Measurements from ENCODE around the gene VNN1.

The VNN1 gene

DNA sequence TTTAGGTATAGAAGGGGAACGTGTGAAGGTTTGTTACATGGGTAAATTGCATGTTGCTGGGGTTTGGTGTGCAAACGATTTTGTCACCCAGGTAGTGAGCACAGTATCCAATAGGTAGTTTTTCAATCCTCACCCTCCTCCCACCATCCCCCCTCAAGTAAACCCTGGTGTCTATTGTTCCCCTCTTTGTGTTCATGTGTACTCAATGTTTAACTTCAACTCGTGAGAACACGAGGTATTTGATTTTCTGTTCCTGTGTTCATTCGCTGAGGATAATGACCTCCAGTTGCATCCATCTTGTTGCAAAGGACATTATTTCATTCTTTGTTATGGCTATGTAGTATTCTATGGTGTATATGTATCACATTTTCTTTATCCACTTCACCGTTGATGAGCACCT, 11.6 kb upstream of the VNN1 start:
- no peak for ATAC-seq

GRCh38 chr6:132719736-132720448, 6.0 kb upstream of the VNN1 start:
- no peak for ATAC-seq

More for the DNA sequence above, 11.6 kb upstream of the VNN1 start:
- no peak for TF ChIP-seq ZC3H10 (CRISPR knock-in tag; IDR thresholded peaks at IDR 0.05)
- TF ChIP-seq TCF4 (CRISPR knock-in tag; IDR thresholded peaks at IDR 0.05; ENCODE audit: borderline replicate concordance), result no peak
- TF ChIP-seq CSDC2 (CRISPR knock-in tag; IDR thresholded peaks at IDR 0.05), result no peak
- no peak for TF ChIP-seq ZFP3 (CRISPR knock-in tag; IDR thresholded peaks at IDR 0.05)

GRCh38 chr6:132715881-132716637, 2.2 kb upstream of the VNN1 start:
- TF ChIP-seq, protein P1, sequence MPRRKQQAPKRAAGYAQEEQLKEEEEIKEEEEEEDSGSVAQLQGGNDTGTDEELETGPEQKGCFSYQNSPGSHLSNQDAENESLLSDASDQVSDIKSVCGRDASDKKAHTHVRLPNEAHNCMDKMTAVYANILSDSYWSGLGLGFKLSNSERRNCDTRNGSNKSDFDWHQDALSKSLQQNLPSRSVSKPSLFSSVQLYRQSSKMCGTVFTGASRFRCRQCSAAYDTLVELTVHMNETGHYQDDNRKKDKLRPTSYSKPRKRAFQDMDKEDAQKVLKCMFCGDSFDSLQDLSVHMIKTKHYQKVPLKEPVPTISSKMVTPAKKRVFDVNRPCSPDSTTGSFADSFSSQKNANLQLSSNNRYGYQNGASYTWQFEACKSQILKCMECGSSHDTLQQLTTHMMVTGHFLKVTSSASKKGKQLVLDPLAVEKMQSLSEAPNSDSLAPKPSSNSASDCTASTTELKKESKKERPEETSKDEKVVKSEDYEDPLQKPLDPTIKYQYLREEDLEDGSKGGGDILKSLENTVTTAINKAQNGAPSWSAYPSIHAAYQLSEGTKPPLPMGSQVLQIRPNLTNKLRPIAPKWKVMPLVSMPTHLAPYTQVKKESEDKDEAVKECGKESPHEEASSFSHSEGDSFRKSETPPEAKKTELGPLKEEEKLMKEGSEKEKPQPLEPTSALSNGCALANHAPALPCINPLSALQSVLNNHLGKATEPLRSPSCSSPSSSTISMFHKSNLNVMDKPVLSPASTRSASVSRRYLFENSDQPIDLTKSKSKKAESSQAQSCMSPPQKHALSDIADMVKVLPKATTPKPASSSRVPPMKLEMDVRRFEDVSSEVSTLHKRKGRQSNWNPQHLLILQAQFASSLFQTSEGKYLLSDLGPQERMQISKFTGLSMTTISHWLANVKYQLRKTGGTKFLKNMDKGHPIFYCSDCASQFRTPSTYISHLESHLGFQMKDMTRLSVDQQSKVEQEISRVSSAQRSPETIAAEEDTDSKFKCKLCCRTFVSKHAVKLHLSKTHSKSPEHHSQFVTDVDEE (CRISPR knock-in tag; IDR thresholded peaks at IDR 0.05), result no peak
- no peak for TF ChIP-seq PPARA (CRISPR knock-in tag; IDR thresholded peaks at IDR 0.05; ENCODE audit: borderline replicate concordance)
- TF ChIP-seq GLIS3 (CRISPR knock-in tag; IDR thresholded peaks at IDR 0.05), result no peak
- TF ChIP-seq ZNF70 (CRISPR knock-in tag; IDR thresholded peaks at IDR 0.05), result no peak
- no peak for TF ChIP-seq CREB5 (CRISPR knock-in tag; IDR thresholded peaks at IDR 0.05; ENCODE audit: low read depth)
- TF ChIP-seq, protein P2, sequence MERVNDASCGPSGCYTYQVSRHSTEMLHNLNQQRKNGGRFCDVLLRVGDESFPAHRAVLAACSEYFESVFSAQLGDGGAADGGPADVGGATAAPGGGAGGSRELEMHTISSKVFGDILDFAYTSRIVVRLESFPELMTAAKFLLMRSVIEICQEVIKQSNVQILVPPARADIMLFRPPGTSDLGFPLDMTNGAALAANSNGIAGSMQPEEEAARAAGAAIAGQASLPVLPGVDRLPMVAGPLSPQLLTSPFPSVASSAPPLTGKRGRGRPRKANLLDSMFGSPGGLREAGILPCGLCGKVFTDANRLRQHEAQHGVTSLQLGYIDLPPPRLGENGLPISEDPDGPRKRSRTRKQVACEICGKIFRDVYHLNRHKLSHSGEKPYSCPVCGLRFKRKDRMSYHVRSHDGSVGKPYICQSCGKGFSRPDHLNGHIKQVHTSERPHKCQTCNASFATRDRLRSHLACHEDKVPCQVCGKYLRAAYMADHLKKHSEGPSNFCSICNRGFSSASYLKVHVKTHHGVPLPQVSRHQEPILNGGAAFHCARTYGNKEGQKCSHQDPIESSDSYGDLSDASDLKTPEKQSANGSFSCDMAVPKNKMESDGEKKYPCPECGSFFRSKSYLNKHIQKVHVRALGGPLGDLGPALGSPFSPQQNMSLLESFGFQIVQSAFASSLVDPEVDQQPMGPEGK (CRISPR knock-in tag; IDR thresholded peaks at IDR 0.05; ENCODE audit: borderline replicate concordance), result no peak
- TF ChIP-seq ZNF8 (CRISPR knock-in tag; IDR thresholded peaks at IDR 0.05), result no peak
- TF ChIP-seq TCF4 (CRISPR knock-in tag; IDR thresholded peaks at IDR 0.05; ENCODE audit: borderline replicate concordance), result no peak
- no peak for TF ChIP-seq RARB (CRISPR knock-in tag; IDR thresholded peaks at IDR 0.05)
- TF ChIP-seq ARNTL (CRISPR knock-in tag; IDR thresholded peaks at IDR 0.05; ENCODE audit: borderline replicate concordance, low read depth), result no peak
- no peak for TF ChIP-seq OSR1 (CRISPR knock-in tag; IDR thresholded peaks at IDR 0.05)
- TF ChIP-seq ZC3H10 (CRISPR knock-in tag; IDR thresholded peaks at IDR 0.05), result no peak
- TF ChIP-seq CSDC2 (CRISPR knock-in tag; IDR thresholded peaks at IDR 0.05), result no peak
- no peak for TF ChIP-seq ZNF565 (CRISPR knock-in tag; conservative IDR thresholded peaks at IDR 0.05; ENCODE audit: low read depth)
- TF ChIP-seq ZFP30 (CRISPR knock-in tag; IDR thresholded peaks at IDR 0.05), result no peak
- ATAC-seq, result no peak

More at GRCh38 chr6:132719736-132720448, 6.0 kb upstream of the VNN1 start:
- TF ChIP-seq ZC3H10 (CRISPR knock-in tag; IDR thresholded peaks at IDR 0.05), result no peak
- no peak for TF ChIP-seq ARNTL (CRISPR knock-in tag; IDR thresholded peaks at IDR 0.05; ENCODE audit: borderline replicate concordance, low read depth)
- TF ChIP-seq, protein P3, sequence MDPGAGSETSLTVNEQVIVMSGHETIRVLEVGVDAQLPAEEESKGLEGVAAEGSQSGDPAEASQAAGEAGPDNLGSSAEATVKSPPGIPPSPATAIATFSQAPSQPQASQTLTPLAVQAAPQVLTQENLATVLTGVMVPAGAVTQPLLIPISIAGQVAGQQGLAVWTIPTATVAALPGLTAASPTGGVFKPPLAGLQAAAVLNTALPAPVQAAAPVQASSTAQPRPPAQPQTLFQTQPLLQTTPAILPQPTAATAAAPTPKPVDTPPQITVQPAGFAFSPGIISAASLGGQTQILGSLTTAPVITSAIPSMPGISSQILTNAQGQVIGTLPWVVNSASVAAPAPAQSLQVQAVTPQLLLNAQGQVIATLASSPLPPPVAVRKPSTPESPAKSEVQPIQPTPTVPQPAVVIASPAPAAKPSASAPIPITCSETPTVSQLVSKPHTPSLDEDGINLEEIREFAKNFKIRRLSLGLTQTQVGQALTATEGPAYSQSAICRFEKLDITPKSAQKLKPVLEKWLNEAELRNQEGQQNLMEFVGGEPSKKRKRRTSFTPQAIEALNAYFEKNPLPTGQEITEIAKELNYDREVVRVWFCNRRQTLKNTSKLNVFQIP (CRISPR knock-in tag; IDR thresholded peaks at IDR 0.05; ENCODE audit: borderline replicate concordance, low read depth), result no peak
- no peak for TF ChIP-seq ZFP3 (CRISPR knock-in tag; IDR thresholded peaks at IDR 0.05)
- no peak for TF ChIP-seq ISL1 (CRISPR knock-in tag; IDR thresholded peaks at IDR 0.05)
- no peak for TF ChIP-seq ZNF565 (CRISPR knock-in tag; conservative IDR thresholded peaks at IDR 0.05; ENCODE audit: low read depth)
- no peak for TF ChIP-seq CSDC2 (CRISPR knock-in tag; IDR thresholded peaks at IDR 0.05)
- TF ChIP-seq, protein P2 (CRISPR knock-in tag; IDR thresholded peaks at IDR 0.05; ENCODE audit: borderline replicate concordance), result no peak
- TF ChIP-seq ZNF8 (CRISPR knock-in tag; IDR thresholded peaks at IDR 0.05), result no peak
- TF ChIP-seq, protein P1 (CRISPR knock-in tag; IDR thresholded peaks at IDR 0.05), result no peak
- no peak for TF ChIP-seq SNAI2 (CRISPR knock-in tag; IDR thresholded peaks at IDR 0.05)
- TF ChIP-seq RARB (CRISPR knock-in tag; IDR thresholded peaks at IDR 0.05), result no peak
- TF ChIP-seq GLIS3 (CRISPR knock-in tag; IDR thresholded peaks at IDR 0.05), result no peak
- TF ChIP-seq TOX (CRISPR knock-in tag; IDR thresholded peaks at IDR 0.05; ENCODE audit: borderline replicate concordance), result no peak

Measured in SK-N-SH treated with all-trans-retinoic acid at 6 μM for 48 hours (cell line).